Stimulated activated CD8-positive, alpha-beta memory T cell treated with anti-CD3 and anti-CD28 coated beads, Interleukin-12 subunit alpha, Interleukin-12 subunit beta, amount 100 ng/mL, for 24 hours (primary cell): ENCODE data around the gene PPFIA2.

Experiments used
- DNase-seq: peaks from one replicate; pipeline ENCODE4 v3.0.0-alpha.2; 2020; ENCODE audit errors: extremely low read depth

The PPFIA2 gene

DNA sequence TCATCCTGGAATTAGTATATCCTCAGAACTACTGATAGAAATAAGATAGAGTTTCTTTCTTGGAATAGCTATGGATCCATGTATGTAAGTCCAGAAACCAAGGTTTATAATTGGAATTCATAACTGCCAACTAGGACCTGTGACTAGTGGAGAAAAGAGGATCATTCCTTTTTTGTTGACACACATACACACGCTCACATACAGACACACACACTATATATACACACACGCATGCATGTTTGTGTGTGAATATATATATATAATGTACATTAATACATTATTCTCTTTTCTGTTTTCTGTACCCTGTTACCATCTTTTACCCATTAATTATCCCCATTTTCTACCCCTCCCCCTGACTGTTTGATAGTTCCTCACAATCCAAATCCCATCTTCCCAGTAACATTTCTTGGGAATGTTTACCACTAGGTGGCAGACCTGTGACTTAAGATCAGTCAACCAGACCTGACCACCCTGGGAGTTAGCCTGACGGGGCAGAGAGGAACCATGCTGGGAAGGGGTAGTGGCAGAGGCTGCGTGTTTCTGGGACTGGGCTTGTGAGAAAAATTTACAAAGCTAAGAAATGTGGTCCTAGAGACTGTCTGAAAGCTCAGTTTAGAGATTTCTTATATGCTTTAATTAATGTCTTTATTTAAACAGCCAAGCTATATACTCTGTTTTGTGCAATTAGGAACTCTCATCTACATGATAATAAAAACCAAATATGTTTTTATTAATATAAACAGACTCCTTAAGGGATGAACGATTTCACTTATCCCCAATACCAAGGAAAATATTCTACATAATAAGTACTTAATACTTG lies 308.0 kb downstream of the PPFIA2 start:
- no peak for DNase-seq

DNA sequence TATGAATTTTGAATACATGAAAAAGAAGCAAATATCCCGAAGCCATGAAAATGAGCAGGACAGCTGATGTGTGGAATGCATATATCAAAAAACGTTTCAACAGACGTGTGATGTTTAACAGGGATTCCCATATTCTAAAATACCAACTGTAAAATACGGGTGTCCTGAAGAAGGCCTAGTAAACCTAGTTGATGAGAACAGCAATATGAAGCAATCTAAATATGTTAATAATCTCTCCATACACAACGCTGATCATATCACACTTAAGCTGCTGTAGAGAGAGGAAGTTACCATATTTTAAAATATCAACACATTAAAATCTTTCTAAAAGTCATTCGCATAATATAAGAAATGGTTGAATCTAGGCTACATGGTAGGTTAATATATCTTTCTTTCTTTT lies 317.5 kb downstream of the PPFIA2 start:
- DNase-seq = no peak

DNA sequence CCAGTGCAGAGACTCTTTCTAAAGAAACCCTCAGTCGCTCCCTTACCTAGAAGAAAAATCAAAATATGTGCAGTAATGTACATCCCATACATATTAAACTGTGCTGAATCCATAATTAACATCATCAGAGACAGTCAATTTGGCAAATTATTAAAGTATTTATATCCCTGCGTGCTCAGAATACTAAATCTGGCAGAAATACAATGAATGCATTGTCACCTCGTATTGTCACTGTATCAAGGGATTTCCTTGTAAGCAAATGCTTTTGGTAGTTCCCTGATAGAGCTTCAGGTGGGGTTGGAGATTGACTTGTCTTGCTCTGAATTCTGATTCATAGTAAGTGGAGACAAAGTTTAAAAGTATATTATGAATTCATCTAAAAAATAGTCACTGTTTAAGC lies 319.1 kb downstream of the PPFIA2 start:
- no peak for DNase-seq

DNA sequence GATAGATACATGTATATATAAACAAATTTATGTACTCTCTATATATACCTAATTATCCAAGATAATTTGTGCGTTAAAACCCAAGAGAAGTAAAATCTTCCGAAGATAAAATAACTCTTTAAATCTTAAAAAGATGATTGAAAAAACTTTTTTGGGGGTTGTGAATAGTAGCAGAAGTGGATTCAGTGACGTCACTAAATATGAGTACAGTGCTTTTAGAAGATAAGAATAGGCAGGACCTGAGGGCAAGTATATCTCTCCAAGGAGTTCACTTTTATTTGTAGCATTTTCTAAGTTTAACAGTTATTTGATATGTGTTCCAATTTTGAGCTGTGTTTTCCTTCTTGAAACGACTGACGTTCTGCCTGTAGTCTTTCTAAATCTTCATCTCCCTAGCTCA lies 319.8 kb downstream of the PPFIA2 start:
- no peak for DNase-seq

DNA sequence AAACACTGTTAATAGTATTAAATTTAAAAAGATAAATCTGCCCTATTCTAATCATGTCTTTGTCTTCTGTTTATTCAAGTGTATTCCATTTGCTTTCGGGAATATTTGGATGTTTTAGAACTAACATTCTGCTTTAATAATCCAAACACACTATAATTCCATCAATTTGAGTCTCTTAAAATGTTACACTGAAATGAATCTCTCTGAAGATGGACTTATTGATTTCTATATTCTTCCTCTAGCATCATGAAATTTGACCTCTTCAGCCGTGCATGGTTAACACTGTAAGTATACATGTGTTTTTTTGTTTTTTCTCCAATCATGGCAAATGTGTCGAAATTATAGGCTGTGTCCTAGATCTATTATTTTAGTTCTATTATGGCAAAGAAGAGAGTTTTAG lies 342.1 kb downstream of the PPFIA2 start:
- DNase-seq = no peak

DNA sequence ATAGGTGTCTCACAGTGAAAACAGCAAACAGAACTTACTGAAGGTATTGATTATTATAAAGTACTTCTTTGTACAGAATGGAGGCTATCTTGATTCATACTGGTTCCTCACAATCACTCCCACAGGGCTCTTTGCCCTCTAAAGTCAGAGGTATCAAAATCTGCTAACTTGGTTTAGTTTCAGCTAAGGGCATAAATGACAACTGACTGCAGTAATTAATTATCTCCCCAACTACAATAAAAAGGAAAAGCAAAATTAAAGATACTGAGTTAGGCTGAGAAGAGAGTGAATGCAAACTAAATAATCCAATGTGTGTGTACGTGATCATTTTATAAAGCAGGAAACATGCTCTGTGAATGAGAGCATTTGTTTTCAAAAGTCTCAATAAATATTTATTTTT lies 342.6 kb downstream of the PPFIA2 start:
- DNase-seq = no peak

DNA sequence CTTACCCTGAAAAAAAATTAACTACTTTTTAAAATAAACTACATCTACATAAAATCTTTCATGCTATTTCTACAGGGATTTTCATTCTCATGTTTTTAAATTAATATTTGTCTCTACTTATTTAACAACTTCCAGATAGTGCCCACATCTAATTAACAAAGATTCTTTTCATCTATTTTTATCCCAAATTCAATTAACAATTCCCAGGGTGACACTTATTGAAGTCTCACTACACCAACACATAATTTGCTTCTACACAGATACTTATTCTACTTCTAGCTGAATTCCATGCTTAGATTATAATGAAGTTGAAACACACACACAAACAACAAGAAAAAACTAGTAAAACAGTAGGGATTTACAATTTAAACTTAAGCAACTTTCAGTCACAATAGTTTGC lies 344.7 kb downstream of the PPFIA2 start:
- no peak for DNase-seq

DNA sequence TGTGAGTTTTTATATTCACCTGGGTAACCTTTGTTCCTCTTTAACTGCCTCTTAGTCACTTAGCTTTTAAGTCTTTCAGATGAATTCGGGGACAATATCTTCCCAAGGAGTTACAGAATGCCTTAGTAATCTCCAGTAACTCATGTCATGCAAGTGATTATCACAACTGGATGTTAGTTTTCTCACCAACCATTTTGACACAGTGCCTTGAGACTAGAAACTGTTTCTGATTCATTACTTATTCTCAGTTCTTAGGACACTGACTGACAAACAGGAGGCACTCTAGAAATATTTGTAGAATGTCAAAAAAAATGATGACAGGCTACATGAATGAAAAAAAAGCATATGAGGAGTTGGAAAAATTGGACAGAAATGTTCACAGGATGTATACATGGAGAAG lies 346.2 kb downstream of the PPFIA2 start:
- DNase-seq = no peak

DNA sequence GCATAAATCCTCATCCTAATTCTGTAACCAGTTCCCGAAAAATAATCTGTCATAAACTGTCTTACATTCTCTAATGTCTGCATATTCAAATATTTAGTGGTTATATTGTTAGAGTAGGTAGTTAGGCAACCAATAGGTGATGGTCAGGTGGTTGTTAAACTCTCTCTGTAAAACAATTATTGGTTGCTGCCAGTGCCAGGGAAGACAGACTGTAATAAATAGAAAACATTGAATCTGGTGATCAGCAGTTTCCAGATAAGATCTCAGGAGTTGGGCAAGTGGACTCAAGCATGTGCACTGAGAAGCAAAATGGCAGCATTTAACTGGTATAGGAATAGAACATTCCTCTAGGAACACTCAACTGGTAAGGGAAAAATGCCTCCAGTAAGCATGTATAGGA lies 355.8 kb downstream of the PPFIA2 start:
- DNase-seq = no peak

DNA sequence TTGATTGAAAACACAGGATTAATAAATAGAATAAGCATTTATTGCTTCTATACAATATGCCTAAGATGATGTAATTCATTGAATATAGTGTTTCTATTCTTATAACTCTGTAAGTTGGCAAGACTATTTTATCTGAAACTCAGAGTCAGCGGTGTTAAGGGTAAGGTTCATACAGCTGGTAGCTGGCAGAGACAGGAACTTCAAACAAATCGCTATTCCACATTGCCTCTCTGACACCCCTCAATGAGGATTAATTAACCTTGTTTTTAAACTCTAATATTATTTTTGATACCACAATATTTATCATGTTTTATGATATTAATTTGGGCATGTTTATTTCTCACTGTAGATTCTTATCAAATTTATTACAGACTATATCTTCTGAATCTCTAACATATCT lies 357.9 kb downstream of the PPFIA2 start:
- DNase-seq = no peak

DNA sequence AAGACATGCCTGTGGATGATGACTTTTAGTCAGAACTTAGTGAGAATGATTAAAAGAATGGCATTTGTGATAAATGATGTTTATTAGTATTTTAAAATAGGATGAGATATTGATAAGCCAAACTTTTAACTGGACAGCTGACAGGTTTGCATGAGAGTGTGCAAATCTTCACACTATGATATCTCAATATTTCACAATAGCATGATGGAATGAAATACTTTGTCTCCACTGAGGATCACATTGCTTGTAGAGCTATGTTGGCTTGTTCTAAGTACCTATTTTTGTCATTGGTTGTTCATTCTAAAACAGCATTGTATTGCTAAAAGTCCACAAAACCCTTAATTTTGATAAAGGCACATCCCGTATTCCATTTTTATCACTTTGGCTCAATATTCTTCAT lies 359.1 kb downstream of the PPFIA2 start:
- no peak for DNase-seq

DNA sequence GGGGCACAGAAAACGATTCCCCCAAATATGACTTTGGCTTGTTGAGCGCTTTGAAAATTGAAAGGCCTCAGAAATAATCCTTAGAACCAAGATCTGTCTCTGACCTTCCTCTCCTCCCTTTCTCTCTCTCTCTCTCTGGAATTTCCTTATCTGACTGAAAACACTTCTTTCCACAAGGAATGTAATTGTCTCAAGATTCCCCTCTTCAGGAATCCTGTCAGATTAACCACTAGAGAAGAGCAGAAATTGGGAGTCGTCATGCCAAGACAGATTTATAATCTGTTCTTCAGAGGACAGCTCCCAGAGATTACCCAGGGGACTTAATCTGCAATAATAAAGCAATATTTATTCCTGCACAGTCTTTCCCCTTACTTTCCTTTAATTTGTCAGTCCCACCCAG lies 363.7 kb downstream of the PPFIA2 start:
- DNase-seq = no peak

DNA sequence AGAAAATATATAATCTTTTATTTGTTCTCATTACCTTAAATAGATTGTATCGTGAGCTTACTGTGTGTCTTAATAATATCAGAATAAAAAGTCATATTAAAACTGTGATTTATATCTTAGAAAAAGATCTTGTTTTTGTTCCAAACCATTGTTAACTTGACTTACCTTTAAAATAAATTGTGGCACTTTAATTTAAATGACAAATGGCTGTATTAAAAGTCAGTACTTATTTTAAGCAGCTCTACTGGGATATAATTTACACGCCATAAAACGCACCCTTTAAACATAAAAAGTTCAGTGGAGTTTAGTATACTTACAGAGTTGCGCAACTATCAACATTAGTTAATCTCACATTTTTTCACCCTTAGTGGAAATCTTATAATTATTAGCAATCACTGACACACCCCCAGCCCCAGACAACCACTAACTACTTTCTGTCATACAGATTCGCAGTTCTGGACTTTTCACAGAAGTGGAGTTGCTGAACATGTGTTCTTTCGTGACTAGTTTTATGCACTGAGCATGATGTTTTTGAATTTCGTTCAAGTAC lies 369.5 kb downstream of the PPFIA2 start:
- DNase-seq = no peak

DNA sequence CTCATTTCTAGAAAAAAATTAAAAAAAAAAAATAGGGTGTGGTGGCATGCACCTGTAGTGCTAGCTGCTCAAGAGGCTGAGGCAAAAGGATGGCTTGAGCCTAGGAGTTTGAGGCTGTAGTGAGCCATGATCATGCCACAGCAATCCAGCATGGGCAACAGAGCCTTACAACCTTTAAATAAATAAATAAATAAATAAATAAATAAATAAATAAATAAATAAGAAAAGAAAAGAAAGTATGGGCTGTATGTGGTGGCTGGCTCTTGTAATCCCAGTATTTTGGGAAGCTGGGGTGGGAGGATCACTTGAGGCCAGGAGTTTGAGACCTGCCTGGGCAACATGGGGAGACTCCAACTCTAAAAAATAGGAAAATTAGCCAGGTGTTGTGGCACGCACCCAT lies 373.0 kb downstream of the PPFIA2 start:
- DNase-seq = no peak

DNA sequence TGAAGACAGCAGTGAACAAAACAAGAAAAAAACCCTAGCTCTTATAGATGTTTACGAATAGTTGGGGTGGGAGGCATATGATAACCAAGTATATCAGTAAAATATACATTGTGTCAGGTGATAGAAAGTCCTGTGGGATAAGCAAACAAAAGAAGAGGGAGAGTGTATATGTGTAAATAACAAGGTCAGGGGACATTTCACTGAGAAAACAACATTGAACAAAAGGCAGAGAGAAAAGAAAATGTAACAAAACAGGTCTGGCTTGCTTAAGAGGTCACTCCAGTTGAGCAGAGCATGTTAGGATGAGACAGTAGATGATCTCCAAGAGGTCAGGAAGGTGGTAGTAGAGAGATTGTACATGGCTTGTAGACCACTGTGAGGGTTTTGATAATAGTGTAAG lies 377.2 kb downstream of the PPFIA2 start:
- no peak for DNase-seq

DNA sequence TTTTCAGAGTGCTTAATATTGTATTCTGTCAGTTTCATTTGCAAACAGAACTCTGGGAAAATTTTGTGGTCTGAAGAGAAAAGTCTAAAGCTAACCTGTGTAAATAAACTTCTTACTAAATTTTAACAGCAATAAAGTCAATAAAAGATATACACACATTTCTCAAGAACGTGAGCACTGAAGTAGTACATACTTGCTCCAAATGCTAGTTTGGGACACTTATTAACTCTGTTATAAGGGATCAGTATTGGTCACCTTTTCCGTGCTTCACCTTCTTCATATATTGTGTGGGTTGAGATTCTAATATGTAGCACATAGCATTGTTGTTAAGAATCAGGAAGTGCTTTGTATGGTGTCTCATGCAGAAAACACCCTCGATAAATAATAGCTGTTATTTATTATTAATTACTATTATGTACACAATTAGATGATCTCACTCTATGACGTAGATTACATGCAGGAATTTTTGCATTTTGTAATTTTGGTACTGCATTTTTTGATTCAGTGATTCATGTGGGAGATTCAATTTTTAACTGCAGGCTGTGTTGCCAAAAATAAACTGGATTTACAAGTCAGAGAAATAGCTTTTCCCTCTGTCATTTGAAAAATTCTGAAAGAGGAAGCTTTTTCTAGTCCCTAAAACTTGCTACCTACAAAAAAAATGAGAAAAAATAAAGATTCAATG lies 380.4 kb downstream of the PPFIA2 start:
- no peak for DNase-seq

DNA sequence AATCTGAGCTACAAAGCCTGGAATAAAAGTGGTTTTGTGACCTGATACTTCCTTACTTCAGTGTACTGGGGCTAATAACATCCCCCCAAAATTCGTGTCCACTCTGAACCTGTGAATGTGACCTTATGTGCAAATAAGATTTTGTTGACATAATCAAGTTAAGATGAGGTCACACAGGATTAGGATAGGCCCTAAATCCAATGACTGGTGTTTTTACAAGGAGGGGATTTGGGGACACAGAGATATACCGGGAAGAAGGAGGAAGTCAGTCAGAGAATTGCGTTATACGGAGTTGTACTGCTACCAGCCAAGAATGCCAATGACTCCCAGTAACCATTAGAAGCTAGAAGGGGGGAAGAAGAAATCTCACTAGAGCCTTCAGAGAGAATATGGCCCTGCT lies 381.4 kb downstream of the PPFIA2 start:
- DNase-seq = no peak

DNA sequence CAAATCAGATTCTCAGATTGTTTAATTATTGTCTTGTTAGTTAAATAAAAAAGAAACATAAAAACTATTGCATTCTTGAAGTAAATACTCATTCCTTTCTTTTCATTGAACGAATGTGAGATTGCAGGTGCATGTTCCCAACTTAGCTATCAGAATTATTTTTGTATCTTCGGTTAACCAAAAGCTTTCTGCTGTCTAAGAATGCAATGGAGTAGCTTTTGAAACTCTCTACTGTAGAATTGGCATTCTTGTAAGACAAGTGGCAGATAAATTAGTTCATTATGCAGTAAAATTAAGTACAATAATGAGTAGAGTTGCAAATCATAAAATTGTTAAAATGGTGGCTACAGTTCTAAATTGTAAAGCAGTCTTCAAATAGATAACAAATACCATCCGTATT lies 383.2 kb downstream of the PPFIA2 start:
- DNase-seq = no peak

DNA sequence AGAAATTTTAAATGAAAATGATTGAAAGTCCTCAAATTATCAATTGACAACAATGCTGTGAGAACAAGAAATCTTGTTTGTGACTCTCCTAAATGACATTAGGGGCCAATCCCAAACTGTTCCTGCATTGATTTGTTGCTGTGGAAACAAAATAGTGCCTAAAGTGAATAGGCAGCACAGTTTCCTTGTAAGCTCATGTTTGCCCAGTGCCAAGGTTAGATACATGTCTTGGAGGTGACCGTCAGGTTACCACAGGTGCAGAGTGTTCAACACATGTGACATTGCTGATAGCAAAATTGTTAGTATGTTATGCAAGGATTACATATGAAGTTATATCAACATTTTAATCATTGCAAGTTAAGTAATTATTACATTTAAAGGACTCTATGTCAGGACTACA lies 388.7 kb downstream of the PPFIA2 start:
- DNase-seq = no peak

DNA sequence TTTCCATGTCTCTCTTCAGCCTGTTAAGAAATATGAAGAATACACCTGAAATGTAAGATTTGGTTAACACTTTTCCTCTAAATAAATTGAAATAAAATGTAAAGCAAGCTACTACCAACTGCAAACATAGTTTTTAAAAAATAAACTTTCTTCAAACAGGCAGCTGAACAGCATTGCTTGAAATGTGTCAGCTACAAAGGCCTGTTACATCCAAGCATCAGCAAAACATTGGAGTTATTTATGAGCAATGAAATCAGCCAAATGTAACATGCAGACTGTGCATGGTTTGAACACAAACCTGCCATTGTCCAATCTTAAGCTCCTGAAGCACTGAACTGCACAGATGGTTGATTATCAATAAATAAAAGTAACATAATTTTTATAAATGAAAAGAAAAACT lies 390.0 kb downstream of the PPFIA2 start:
- no peak for DNase-seq

DNA sequence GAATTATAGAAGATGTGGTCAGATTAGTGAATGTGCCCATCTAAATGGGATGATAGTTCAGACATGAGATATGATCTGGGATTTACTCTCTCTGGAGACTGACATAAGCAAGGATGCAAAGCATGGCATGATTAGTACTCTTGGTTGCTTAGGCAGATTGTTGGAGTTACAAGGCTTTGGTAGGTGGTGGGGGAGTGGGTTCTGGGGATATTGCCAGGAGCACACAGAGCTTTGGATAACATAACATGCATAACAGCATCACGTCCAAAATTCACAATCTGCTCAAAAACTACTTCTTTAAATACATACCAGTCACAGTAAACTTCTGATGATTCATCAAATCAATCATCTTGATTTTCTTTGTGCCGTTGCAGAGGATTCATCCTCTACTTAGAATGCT lies 393.9 kb downstream of the PPFIA2 start:
- DNase-seq = no peak

DNA sequence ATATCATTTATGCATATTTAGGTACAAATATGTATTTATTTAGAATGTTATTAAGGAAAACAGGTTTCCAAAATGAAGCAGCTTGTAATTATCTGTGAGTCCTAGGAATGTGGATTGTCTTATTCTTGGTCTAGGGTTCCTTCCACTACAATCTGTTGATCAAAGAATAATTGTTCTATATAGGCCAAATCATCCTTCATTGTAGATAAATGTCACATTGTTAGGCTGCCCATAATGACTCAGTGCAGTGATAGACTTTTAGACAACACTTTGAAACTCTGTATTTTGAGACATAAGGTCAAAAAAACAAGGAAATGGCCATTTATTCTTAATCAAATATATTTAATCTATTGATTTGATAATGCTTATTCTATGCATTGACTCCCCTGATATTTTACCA lies 398.2 kb downstream of the PPFIA2 start:
- no peak for DNase-seq

DNA sequence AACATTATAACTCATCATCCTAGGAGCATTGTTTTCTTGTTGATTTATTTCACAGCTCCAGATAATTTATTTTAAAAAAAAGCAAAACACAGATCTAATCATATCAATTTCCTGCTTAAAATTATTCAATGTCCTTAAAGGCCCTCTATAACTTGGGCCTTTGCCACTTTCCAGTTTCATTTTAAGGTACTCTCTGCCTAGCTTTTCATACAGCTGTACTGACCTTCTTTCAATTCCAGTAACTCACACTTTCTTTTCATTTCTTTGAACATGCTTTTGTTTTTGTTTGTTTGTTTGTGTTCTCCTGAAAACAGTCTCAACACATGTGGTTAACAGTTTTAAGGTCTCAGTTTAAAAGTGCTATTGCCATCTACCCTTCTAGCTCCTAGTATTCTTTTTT lies 399.4 kb downstream of the PPFIA2 start:
- DNase-seq = no peak
